Suprapubic skin (tissue), 4 donors: Measurements from ENCODE around the gene PLBD2.

ENCODE experiments used
- CTCF ChIP-seq, 2 donors: fragments of 200-600 bp in 1 of 2; fragments of 450-650 bp in 1 of 2; sonication (generic) in 1 of 2; IDR thresholded peaks; one replicate each; pipeline ENCODE4 v1.5.1; 2016 to 2019; ENCODE audit warnings: antibody characterized with exemption in 2 of 2, mild to moderate bottlenecking in 1 of 2, moderate library complexity in 1 of 2
- POLR2A ChIP-seq, 2 donors: fragments of 450-650 bp; IDR thresholded peaks; one replicate each; pipeline ENCODE4 v1.6.1; 2017; ENCODE audit warnings: antibody characterized with exemption in 2 of 2, mild to moderate bottlenecking in 2 of 2, moderate library complexity in 2 of 2
- POLR2AphosphoS5 ChIP-seq, 3 donors: sonication (generic); formaldehyde crosslinking; IDR thresholded peaks; one replicate each; pipeline ENCODE4 v1.6.1; 2017; ENCODE audit warnings: antibody characterized with exemption in 3 of 3

- TF ChIP-seq CTCF (IDR thresholded peaks at IDR 0.05) (no peak), POLR2AphosphoS5 (IDR thresholded peaks at IDR 0.05) (no peak), POLR2A (IDR thresholded peaks at IDR 0.05) (no peak)
Measured at GRCh38 chr12:113382206-113382605, 23.8 kb downstream of the PLBD2 start.
